Measurements from ENCODE around the gene CTTNBP2. TPM values are rescaled to one million over a fixed set of nuclear protein-coding genes. Genes with fewer than 3 reads are reported as not detected.

Gene CTTNBP2
- total and polyA plus RNA-seq, 2 of the 13 experiments (the other 11 are each of a cell fraction or from before 2014, with no cell fraction given), result not detected

DNA sequence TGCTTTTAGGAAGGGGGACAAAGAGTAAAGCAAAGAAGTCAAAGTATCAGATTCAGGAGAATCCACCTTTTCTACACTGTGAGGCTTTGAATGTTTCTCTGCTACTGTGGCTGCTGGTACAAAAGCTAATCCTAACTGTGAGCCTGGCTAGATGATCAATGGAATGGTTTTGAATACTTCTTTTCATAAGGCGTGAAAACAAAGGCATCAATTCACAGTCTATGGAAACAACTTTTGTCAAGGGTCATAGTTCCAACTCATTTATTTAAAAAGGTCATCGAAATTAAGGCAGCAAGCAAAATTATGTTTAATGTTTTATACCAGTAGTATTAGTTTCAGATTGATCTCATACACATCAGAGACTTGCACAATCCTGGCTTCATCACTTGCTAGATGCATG, 118.1 kb downstream of the CTTNBP2 start:
- Histone ChIP-seq H4K20me1 (ENCODE audit: insufficient read depth, low read length) (no peaks in the 10 kb centered on the region), H3K36me3 (replicated peaks in 1 of 2; ENCODE audit: control insufficient read depth in 1 of 2, insufficient read depth in 2 of 2, low read length in 2 of 2) (no peaks in the 10 kb centered on the region), H3K4me1 (ENCODE audit: insufficient read depth, low read length) (no peaks in the 10 kb centered on the region), H3K27me3 (ENCODE audit: control insufficient read depth in 1 of 2, insufficient read depth in 2 of 2, low read length in 2 of 2) (no peaks in the 10 kb centered on the region), H3K79me2 (ENCODE audit: insufficient read depth, low read length) (no peaks in the 10 kb centered on the region), H2AFZ (ENCODE audit: low read length) (no peak overlapping the region), H3K4me3 (replicated peaks in 1 of 3; ENCODE audit: insufficient read depth in 1 of 3, low read depth in 2 of 3, low read length in 3 of 3) (no peak overlapping the region), H3K4me2 (ENCODE audit: low read depth, low read length) (no peak overlapping the region), H3K9me3 (ENCODE audit: low read length) (no peaks in the 10 kb centered on the region), H3K27ac (ENCODE audit: extremely low read length, insufficient read depth, low read length) (no peak overlapping the region), H3K9ac (ENCODE audit: insufficient read depth, low read depth, low read length) (no peak overlapping the region)
- 3% methylated on average over 2 of the region's 2 CpGs for WGBS (ENCODE audit: low lambda C conversion rate)
- ChIA-PET CTCF (ENCODE audit: low intra/inter-chr PET ratio, low total read pairs) (no interaction called here), POLR2A (no interaction called here)
- in situ Hi-C loops (cut with HindIII; ENCODE audit: extremely low pct_ligation_motif_present, low pct_unique_long_range_greater_than_20kb) (no loop called here), intact Hi-C loops (cut with micrococcal nuclease; ENCODE audit: unreplicated experiment) (no loop called here)
- no TSS peak for BruUV-seq (replicated peaks)
- ATAC-seq (no peak), DNase-seq (ENCODE audit: low spot score) (no peak), FAIRE-seq (no peak)
- no peak for TF ChIP-seq ZNF747 (CRISPR knock-in tag; IDR thresholded peaks at IDR 0.05; ENCODE audit: borderline replicate concordance)
- TF ChIP-seq, protein P1, sequence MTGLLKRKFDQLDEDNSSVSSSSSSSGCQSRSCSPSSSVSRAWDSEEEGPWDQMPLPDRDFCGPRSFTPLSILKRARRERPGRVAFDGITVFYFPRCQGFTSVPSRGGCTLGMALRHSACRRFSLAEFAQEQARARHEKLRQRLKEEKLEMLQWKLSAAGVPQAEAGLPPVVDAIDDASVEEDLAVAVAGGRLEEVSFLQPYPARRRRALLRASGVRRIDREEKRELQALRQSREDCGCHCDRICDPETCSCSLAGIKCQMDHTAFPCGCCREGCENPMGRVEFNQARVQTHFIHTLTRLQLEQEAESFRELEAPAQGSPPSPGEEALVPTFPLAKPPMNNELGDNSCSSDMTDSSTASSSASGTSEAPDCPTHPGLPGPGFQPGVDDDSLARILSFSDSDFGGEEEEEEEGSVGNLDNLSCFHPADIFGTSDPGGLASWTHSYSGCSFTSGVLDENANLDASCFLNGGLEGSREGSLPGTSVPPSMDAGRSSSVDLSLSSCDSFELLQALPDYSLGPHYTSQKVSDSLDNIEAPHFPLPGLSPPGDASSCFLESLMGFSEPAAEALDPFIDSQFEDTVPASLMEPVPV (CRISPR knock-in tag; IDR thresholded peaks at IDR 0.05), result no peak
- TF ChIP-seq ARNTL (CRISPR knock-in tag; IDR thresholded peaks at IDR 0.05), result no peak
- no peak for TF ChIP-seq KDM6A (CRISPR knock-in tag; IDR thresholded peaks at IDR 0.05; ENCODE audit: low read depth)
- TF ChIP-seq, protein P2, sequence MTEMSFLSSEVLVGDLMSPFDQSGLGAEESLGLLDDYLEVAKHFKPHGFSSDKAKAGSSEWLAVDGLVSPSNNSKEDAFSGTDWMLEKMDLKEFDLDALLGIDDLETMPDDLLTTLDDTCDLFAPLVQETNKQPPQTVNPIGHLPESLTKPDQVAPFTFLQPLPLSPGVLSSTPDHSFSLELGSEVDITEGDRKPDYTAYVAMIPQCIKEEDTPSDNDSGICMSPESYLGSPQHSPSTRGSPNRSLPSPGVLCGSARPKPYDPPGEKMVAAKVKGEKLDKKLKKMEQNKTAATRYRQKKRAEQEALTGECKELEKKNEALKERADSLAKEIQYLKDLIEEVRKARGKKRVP (CRISPR knock-in tag; IDR thresholded peaks at IDR 0.05), result no peak
- TF ChIP-seq, protein P3, sequence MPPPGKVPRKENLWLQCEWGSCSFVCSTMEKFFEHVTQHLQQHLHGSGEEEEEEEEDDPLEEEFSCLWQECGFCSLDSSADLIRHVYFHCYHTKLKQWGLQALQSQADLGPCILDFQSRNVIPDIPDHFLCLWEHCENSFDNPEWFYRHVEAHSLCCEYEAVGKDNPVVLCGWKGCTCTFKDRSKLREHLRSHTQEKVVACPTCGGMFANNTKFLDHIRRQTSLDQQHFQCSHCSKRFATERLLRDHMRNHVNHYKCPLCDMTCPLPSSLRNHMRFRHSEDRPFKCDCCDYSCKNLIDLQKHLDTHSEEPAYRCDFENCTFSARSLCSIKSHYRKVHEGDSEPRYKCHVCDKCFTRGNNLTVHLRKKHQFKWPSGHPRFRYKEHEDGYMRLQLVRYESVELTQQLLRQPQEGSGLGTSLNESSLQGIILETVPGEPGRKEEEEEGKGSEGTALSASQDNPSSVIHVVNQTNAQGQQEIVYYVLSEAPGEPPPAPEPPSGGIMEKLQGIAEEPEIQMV (CRISPR knock-in tag; IDR thresholded peaks at IDR 0.05; ENCODE audit: low read depth), result no peak
- TF ChIP-seq, protein P4, sequence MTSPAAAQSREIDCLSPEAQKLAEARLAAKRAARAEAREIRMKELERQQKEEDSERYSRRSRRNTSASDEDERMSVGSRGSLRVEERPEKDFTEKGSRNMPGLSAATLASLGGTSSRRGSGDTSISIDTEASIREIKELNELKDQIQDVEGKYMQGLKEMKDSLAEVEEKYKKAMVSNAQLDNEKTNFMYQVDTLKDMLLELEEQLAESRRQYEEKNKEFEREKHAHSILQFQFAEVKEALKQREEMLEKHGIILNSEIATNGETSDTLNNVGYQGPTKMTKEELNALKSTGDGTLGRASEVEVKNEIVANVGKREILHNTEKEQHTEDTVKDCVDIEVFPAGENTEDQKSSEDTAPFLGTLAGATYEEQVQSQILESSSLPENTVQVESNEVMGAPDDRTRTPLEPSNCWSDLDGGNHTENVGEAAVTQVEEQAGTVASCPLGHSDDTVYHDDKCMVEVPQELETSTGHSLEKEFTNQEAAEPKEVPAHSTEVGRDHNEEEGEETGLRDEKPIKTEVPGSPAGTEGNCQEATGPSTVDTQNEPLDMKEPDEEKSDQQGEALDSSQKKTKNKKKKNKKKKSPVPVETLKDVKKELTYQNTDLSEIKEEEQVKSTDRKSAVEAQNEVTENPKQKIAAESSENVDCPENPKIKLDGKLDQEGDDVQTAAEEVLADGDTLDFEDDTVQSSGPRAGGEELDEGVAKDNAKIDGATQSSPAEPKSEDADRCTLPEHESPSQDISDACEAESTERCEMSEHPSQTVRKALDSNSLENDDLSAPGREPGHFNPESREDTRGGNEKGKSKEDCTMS (CRISPR knock-in tag; conservative IDR thresholded peaks at IDR 0.05), result no peak
- no peak for TF ChIP-seq CHD2 (IDR thresholded peaks at IDR 0.05; ENCODE audit: low read depth, low read length)
- no peak for TF ChIP-seq ZNF790 (CRISPR knock-in tag; IDR thresholded peaks at IDR 0.05; ENCODE audit: borderline replicate concordance)
- no peak for TF ChIP-seq ZNF501 (CRISPR knock-in tag; IDR thresholded peaks at IDR 0.05)
- TF ChIP-seq TBX3 (IDR thresholded peaks at IDR 0.05; ENCODE audit: borderline replicate concordance), result no peak
- TF ChIP-seq JDP2 (CRISPR knock-in tag; IDR thresholded peaks at IDR 0.05; ENCODE audit: borderline replicate concordance), result no peak
- TF ChIP-seq HDAC6 (IDR thresholded peaks at IDR 0.05; ENCODE audit: low read depth, low read length), result no peak
- TF ChIP-seq PPARG (CRISPR knock-in tag; conservative IDR thresholded peaks at IDR 0.05), result no peak
- TF ChIP-seq ZNF674 (CRISPR knock-in tag; IDR thresholded peaks at IDR 0.05; ENCODE audit: low read depth), result no peak
- no peak for TF ChIP-seq KLF9 (CRISPR knock-in tag; IDR thresholded peaks at IDR 0.05; ENCODE audit: low read depth)

Data from HepG2 (cell line).